ENCODE results near the gene PCNT. TPM values are rescaled to one million over a fixed set of nuclear protein-coding genes. Genes with fewer than 3 reads are reported as not detected.

The PCNT gene, protein sequence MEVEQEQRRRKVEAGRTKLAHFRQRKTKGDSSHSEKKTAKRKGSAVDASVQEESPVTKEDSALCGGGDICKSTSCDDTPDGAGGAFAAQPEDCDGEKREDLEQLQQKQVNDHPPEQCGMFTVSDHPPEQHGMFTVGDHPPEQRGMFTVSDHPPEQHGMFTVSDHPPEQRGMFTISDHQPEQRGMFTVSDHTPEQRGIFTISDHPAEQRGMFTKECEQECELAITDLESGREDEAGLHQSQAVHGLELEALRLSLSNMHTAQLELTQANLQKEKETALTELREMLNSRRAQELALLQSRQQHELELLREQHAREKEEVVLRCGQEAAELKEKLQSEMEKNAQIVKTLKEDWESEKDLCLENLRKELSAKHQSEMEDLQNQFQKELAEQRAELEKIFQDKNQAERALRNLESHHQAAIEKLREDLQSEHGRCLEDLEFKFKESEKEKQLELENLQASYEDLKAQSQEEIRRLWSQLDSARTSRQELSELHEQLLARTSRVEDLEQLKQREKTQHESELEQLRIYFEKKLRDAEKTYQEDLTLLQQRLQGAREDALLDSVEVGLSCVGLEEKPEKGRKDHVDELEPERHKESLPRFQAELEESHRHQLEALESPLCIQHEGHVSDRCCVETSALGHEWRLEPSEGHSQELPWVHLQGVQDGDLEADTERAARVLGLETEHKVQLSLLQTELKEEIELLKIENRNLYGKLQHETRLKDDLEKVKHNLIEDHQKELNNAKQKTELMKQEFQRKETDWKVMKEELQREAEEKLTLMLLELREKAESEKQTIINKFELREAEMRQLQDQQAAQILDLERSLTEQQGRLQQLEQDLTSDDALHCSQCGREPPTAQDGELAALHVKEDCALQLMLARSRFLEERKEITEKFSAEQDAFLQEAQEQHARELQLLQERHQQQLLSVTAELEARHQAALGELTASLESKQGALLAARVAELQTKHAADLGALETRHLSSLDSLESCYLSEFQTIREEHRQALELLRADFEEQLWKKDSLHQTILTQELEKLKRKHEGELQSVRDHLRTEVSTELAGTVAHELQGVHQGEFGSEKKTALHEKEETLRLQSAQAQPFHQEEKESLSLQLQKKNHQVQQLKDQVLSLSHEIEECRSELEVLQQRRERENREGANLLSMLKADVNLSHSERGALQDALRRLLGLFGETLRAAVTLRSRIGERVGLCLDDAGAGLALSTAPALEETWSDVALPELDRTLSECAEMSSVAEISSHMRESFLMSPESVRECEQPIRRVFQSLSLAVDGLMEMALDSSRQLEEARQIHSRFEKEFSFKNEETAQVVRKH (N-terminal part only)
- total RNA-seq (10 to 100 TPM; 30.7 to 33.0 TPM), polyA plus RNA-seq (10 to 100 TPM in 1 of 2 donors, 1 to 10 TPM in 1; 6.4 to 21.6 TPM)
- long read RNA-seq, donor 1, partial matches to known transcripts, result 80 of 93 reads
- long read RNA-seq, donor 1, other reads (novel, unspliced or antisense), result 13 of 93 reads
- long read RNA-seq, donor 2, partial matches to known transcripts, result 12 of 17 reads
- long read RNA-seq, donor 2, other reads (novel, unspliced or antisense), result 5 of 17 reads

GRCh38 chr21:46323710-46324389, at the start of gene PCNT, which contains the start of gene C21orf58:
PCNT (plus strand) TSS chr21:46324156; CDS start chr21:46324229, 73 bp downstream.
C21orf58 (minus strand) TSS chr21:46323870; CDS start chr21:46322738, 1,132 bp downstream.
- Histone ChIP-seq H3K4me1 (ENCODE audit: control insufficient read depth in 1 of 2, insufficient read depth in 2 of 2, low read length in 2 of 2) (no peaks in the 10 kb centered on the region), H3K9me3 (ENCODE audit: control insufficient read depth, low read length) (no peaks in the 10 kb centered on the region), H3K36me3 (ENCODE audit: control insufficient read depth in 1 of 2, insufficient read depth in 2 of 2, low read length in 1 of 2) (no peaks in the 10 kb centered on the region), H3K27ac (ENCODE audit: low read depth in 1 of 2, low read length in 2 of 2) (peak within 1 kb of the TSS in 1 of 2 donors; percentile 87), H3K4me3 (ENCODE audit: low read length in 2 of 2) (peak within 1 kb of the TSS; percentile 80 to 95), H3K27me3 (ENCODE audit: control insufficient read depth in 1 of 2, insufficient read depth in 2 of 2, low read length in 1 of 2) (no peaks in the 10 kb centered on the region)
- DNase-seq, result peak; percentile 99
- peak; percentile 98 for ATAC-seq (ENCODE audit: low FRiP score)
- 0% methylated on average over 58 to 76 of the region's 76 CpGs for WGBS, 2 donors
- intact Hi-C loops (cut with DNase I), result loop anchor here (2.0 to 5.0 kb wide), 4 partner anchors 37 to 142 kb away; partner anchors contain the start of genes YBEY (in 2 of the 2), LSS (in 1 of the 2), MCM3AP (in 1 of the 2) and SPATC1L (in 1 of the 2)

- ATAC-seq (ENCODE audit: low FRiP score) (no peak), DNase-seq (no peak)
- H3K9me3 ChIP-seq (ENCODE audit: control insufficient read depth, low read length), result no peaks in the 10 kb centered on the region
- H3K4me1 ChIP-seq (ENCODE audit: control insufficient read depth in 1 of 2, insufficient read depth in 2 of 2, low read length in 2 of 2), result no peaks in the 10 kb centered on the region
- intact Hi-C loops (cut with DNase I), result no loop called here
- H3K4me3 ChIP-seq (ENCODE audit: low read length in 2 of 2), result no peak overlapping the region
- no peak overlapping the region for H3K27ac ChIP-seq (ENCODE audit: low read depth in 1 of 2, low read length in 2 of 2)
- H3K36me3 ChIP-seq (ENCODE audit: control insufficient read depth in 1 of 2, insufficient read depth in 2 of 2, low read length in 1 of 2), result peaks cover 0 to 26% of the 10 kb centered on the region in 2 donors
- no peaks in the 10 kb centered on the region for H3K27me3 ChIP-seq (ENCODE audit: control insufficient read depth in 1 of 2, insufficient read depth in 2 of 2, low read length in 1 of 2)
- WGBS, 2 donors, result 90 to 92% methylated on average over 11 of the region's 11 CpGs
Observed at GRCh38 chr21:46274797-46275390, 49.1 kb upstream of the PCNT start.

DNA sequence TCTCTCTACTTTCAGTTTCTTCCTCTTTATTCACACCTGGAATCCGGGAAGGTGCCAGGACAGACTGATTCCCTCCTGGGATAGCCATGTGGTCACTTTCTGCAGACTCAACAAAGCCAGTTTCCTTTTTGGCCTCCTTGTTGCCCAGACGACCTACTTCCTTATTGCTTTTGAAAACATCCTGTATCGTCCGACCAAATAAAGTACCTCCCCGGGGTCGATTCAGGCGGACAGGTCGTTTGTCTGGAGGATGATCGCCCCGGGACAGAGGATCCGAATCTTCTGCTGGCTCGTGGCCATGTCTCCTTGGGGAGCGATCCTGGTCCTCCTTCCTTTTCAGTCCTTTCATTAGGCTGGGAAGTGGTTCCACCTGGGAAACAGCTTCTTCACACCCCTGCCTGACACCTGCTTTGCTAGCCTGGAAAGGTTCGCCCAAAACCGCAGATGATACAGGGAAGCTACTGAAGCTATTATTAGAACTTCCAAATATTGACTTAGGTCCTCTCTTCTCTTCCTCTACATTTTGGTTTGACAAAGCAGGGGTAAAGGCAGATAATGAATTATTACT, 39.8 kb upstream of the PCNT start:
- H3K4me1 ChIP-seq (ENCODE audit: control insufficient read depth in 1 of 2, insufficient read depth in 2 of 2, low read length in 2 of 2), result peaks cover 0 to 7% of the 10 kb centered on the region in 2 donors
- WGBS, 2 donors, result 67 to 69% methylated on average over 15 of the region's 15 CpGs
- H3K27me3 ChIP-seq (ENCODE audit: control insufficient read depth in 1 of 2, insufficient read depth in 2 of 2, low read length in 1 of 2), result no peaks in the 10 kb centered on the region
- intact Hi-C loops (cut with DNase I), result no loop called here
- H3K36me3 ChIP-seq (ENCODE audit: control insufficient read depth in 1 of 2, insufficient read depth in 2 of 2, low read length in 1 of 2), result peaks cover 2 to 6% of the 10 kb centered on the region in 2 donors
- ATAC-seq (ENCODE audit: low FRiP score), result no peak
- no peak overlapping the region for H3K27ac ChIP-seq (ENCODE audit: low read depth in 1 of 2, low read length in 2 of 2)
- H3K9me3 ChIP-seq (ENCODE audit: control insufficient read depth, low read length), result no peaks in the 10 kb centered on the region
- no peak overlapping the region for H3K4me3 ChIP-seq (ENCODE audit: low read length in 2 of 2)
- no peak for DNase-seq

DNA sequence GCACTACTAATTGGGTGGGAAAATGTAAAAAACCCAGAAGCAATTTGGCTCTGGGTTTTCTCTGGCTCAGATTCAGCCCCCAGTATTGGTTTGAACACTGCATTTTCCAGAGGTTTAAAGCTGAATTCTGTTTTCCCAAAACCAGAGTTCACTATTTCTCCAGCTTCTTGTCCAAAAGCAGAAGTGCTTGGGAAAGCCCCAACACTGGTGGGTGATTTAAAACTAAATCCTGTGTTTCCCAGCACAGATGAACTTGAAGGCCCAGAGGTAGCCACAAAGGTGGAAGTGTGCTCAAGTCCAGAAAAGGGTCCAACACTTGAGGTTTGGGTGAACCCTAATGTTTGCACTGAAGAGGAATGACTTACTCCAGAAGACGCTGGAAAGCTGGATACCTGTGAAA, 39.2 kb upstream of the PCNT start:
- no peaks in the 10 kb centered on the region for H3K27me3 ChIP-seq (ENCODE audit: control insufficient read depth in 1 of 2, insufficient read depth in 2 of 2, low read length in 1 of 2)
- ATAC-seq (ENCODE audit: low FRiP score) (no peak), DNase-seq (no peak)
- peaks cover 0 to 7% of the 10 kb centered on the region in 2 donors for H3K4me1 ChIP-seq (ENCODE audit: control insufficient read depth in 1 of 2, insufficient read depth in 2 of 2, low read length in 2 of 2)
- WGBS, 2 donors, result 85 to 86% methylated on average over 1 of the region's 1 CpG
- H3K27ac ChIP-seq (ENCODE audit: low read depth in 1 of 2, low read length in 2 of 2), result no peak overlapping the region
- H3K36me3 ChIP-seq (ENCODE audit: control insufficient read depth in 1 of 2, insufficient read depth in 2 of 2, low read length in 1 of 2), result peaks cover 2 to 4% of the 10 kb centered on the region in 2 donors
- H3K9me3 ChIP-seq (ENCODE audit: control insufficient read depth, low read length), result no peaks in the 10 kb centered on the region
- intact Hi-C loops (cut with DNase I), result loop anchor here (5.0 kb wide), 2 partner anchors 38 to 57 kb away; partner anchors contain the start of genes C21orf58 (in 1 of the 2), LSS (in 1 of the 2) and PCNT (in 1 of the 2)
- H3K4me3 ChIP-seq (ENCODE audit: low read length in 2 of 2), result no peak overlapping the region

DNA sequence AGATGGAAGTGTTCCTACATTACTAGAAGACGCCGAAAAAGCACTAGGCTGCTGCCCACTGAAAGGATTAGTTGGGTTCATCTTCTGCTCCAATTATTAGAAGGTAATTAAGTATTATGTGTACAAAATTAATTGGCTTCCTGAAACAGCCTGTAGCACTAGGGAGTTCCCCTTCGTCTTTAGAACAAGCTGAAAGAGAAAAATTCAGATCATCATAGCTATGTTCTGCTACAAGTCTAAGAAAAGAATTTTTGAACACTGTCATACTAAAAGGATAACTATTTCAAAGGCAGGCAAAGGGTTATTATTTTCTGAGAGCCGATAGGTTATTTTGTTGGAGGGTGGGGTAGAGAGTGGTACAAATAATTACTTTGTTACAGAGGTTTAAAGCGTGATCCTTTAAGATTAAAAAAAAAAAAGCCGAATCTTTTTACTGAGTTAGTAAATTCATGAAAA, 38.7 kb upstream of the PCNT start, which contains the start of gene MCM3AP:
Gene MCM3AP, minus strand, starts transcription at position 406 of the 456 bp plus-strand sequence. Its CDS starts 325 bp downstream, at position 81.
- Histone ChIP-seq H3K27ac (ENCODE audit: low read depth in 1 of 2, low read length in 2 of 2) (peak within 1 kb of the TSS in 1 of 2 donors; percentile 93), H3K27me3 (ENCODE audit: control insufficient read depth in 1 of 2, insufficient read depth in 2 of 2, low read length in 1 of 2) (no peaks in the 10 kb centered on the region), H3K4me1 (ENCODE audit: control insufficient read depth in 1 of 2, insufficient read depth in 2 of 2, low read length in 2 of 2) (peaks cover 0 to 7% of the 10 kb centered on the region in 2 donors), H3K9me3 (ENCODE audit: control insufficient read depth, low read length) (no peaks in the 10 kb centered on the region), H3K36me3 (ENCODE audit: control insufficient read depth in 1 of 2, insufficient read depth in 2 of 2, low read length in 1 of 2) (peaks cover 0 to 2% of the 10 kb centered on the region in 2 donors), H3K4me3 (ENCODE audit: low read length in 2 of 2) (peak within 1 kb of the TSS; percentile 63 to 92)
- intact Hi-C loops (cut with DNase I), result loop anchor here (5.0 kb wide), 2 partner anchors 37 to 58 kb away; partner anchors contain the start of genes C21orf58 (in 1 of the 2), LSS (in 1 of the 2) and PCNT (in 1 of the 2)
- 28 to 30% methylated on average over 6 of the region's 6 CpGs for WGBS, 2 donors
- no peak for ATAC-seq (ENCODE audit: low FRiP score)
- no peak for DNase-seq

DNA sequence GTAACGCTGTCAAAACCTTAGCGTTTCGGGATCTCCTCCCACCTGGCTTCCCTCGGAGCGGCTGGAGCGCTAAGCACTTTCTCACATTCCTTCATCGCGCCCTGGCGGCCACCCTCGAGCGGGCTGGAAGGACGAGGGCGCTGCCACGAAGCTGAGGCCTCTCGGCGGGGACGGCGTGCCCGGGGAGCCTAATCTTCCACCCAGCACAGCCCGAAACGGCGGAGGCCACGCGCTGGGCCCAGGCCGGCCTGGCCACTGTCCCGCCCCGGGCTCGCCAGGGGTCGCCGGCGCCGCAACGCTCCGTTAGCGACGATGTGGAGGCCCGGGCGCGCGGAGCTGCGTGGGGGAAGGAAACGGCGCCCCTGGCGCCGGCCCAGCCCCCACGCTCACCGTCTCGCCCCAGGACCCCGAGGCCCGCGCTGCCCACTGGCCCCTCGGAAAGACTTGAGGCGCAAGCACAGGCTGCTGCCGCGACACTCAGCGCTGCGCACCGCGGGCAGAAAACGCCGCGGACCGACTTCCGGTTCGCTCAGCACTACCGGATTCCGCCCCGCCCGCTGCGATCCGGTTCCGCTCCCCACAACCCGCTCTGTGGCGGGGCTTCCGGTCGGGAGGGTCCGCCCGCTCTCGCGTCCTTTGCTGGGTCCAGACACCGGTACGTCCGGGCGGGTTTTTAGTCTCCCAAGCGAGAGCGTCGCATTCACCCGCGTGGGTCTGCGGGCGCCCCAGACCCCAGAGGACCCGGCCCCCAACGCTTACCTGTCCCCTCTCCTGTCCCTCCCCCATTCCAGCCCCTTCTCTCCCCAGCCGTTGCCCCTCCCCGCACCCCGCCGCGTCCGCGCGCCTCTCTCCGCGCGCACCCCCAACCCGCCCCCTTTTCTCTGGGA, 38.0 kb upstream of the PCNT start, which contains the start of gene YBEY:
Gene YBEY, plus strand, starts transcription at position 582 of the 887 bp plus-strand sequence. CDS start 572 bp downstream, outside the sequence.
- no peaks in the 10 kb centered on the region for H3K9me3 ChIP-seq (ENCODE audit: control insufficient read depth, low read length)
- peak; percentile 97 for ATAC-seq (ENCODE audit: low FRiP score)
- peak; percentile 94 to 96 for DNase-seq
- H3K4me3 ChIP-seq (ENCODE audit: low read length in 2 of 2), result peak within 1 kb of the TSS; percentile 63 to 92
- peak within 1 kb of the TSS in 1 of 2 donors; percentile 93 for H3K27ac ChIP-seq (ENCODE audit: low read depth in 1 of 2, low read length in 2 of 2)
- WGBS, 2 donors, result 0 to 1% methylated on average over 90 to 105 of the region's 105 CpGs
- no peaks in the 10 kb centered on the region for H3K27me3 ChIP-seq (ENCODE audit: control insufficient read depth in 1 of 2, insufficient read depth in 2 of 2, low read length in 1 of 2)
- peaks cover 0 to 2% of the 10 kb centered on the region in 2 donors for H3K36me3 ChIP-seq (ENCODE audit: control insufficient read depth in 1 of 2, insufficient read depth in 2 of 2, low read length in 1 of 2)
- H3K4me1 ChIP-seq (ENCODE audit: control insufficient read depth in 1 of 2, insufficient read depth in 2 of 2, low read length in 2 of 2), result peaks cover 0 to 7% of the 10 kb centered on the region in 2 donors
- intact Hi-C loops (cut with DNase I), result loop anchor here (2.0 to 5.0 kb wide), 3 partner anchors 36 to 59 kb away; partner anchors contain the start of genes PCNT (in 2 of the 2), C21orf58 (in 1 of the 2) and LSS (in 1 of the 2)

All from aorta (tissue), 5 donors.